Natural killer cell (primary cell): Measurements from ENCODE around the gene NRXN3. TPM values are rescaled to one million over a fixed set of nuclear protein-coding genes. Genes with fewer than 3 reads are reported as not detected.

Experiments
- ATAC-seq, 3 donors: fragments of 150-1000 bp in 2 of 3; fragments of 200-7000 bp in 1 of 3; cut with Tn5 transposase; 1 replicate in 1 of 3; 2 replicates in 2 of 3; pipeline ENCODE4 v1.10.0; 2021; ENCODE audit warnings: mild to moderate bottlenecking in 2 of 3, moderate library complexity in 2 of 3
- DNase-seq, 2 donors: peaks; one replicate each; pipeline versions ENCODE4 v3.0.0 to v3.0.0-alpha.2; 2013 to 2021; ENCODE audit warnings: mixed read lengths in 1 of 2
- H3K27ac ChIP-seq: one replicate; pipeline ENCODE4 v1.5.1; 2013; ENCODE audit warnings: mild to moderate bottlenecking, low read length
- H3K27me3 ChIP-seq: one replicate; pipeline ENCODE4 v1.6.1; 2013; ENCODE audit warnings: low read length; ENCODE audit not compliant: control insufficient read depth, insufficient read depth
- H3K36me3 ChIP-seq: one replicate; pipeline ENCODE4 v1.6.1; 2013; ENCODE audit warnings: low read length; ENCODE audit not compliant: control insufficient read depth, insufficient read depth
- H3K4me1 ChIP-seq: one replicate; pipeline ENCODE4 v1.6.1; 2013; ENCODE audit warnings: low read length; ENCODE audit not compliant: control insufficient read depth, insufficient read depth
- H3K4me3 ChIP-seq: one replicate; pipeline ENCODE4 v1.5.1; 2013; ENCODE audit warnings: low read length
- H3K9me3 ChIP-seq: one replicate; pipeline ENCODE4 v1.6.1; 2013; ENCODE audit warnings: low read length; ENCODE audit not compliant: control insufficient read depth, insufficient read depth
- H3K27ac Mint-ChIP-seq, 2 donors: one replicate each; pipeline ENCODE4 v1.8.0; 2022; ENCODE audit warnings: mild to moderate bottlenecking in 2 of 2, mixed read lengths in 2 of 2, moderate library complexity in 1 of 2
- H3K27me3 Mint-ChIP-seq, 2 donors: one replicate each; pipeline ENCODE4 v1.8.0; 2022; ENCODE audit warnings: low read depth in 2 of 2, mixed read lengths in 2 of 2
- H3K36me3 Mint-ChIP-seq: one replicate; pipeline ENCODE4 v1.8.0; 2022; ENCODE audit warnings: mixed read lengths
- H3K4me1 Mint-ChIP-seq, 2 donors: one replicate each; pipeline ENCODE4 v1.8.0; 2022; ENCODE audit warnings: mixed read lengths in 2 of 2
- H3K4me3 Mint-ChIP-seq: one replicate; pipeline ENCODE4 v1.8.0; 2022; ENCODE audit warnings: mild to moderate bottlenecking, moderate library complexity, mixed read lengths
- H3K9me3 Mint-ChIP-seq, 2 donors: one replicate each; pipeline ENCODE4 v1.8.0; 2022; ENCODE audit warnings: mixed read lengths in 2 of 2
- WGBS: methylation state at CpG from one replicate; pipeline ENCODE4 v1.1.7; 2013; ENCODE audit warnings: missing lambda C conversion rate; ENCODE audit not compliant: insufficient coverage; 5-methylcytosine and 5-hydroxymethylcytosine counted together
- intact Hi-C: fragments of 100-400 bp; cut with micrococcal nuclease; formaldehyde crosslinking; loops from one replicate; pipeline ENCODE4 v1.14.2; 2022
- total RNA-seq, 4 donors: library from RNA; stranded (reverse); fragments of 120-200 nt in 1 of 4; gene quantifications; one replicate each; pipeline versions ENCODE4 v1.2.3 to v1.2.4, GENCODE V29; 2013 to 2022
- TF ChIP-seq, protein P1 (sequence below): fragments of 200-600 bp; IDR thresholded peaks from one replicate; pipeline ENCODE4 v1.8.0; 2022; ENCODE audit warnings: antibody characterized with exemption

The NRXN3 gene
- total RNA-seq, 3 donors from 2014 or later (not counting 1 experiment from before 2014, with no cell fraction given), result not detected

- Mint-ChIP-seq H3K4me3 (no peak overlapping the region), H3K9me3 (no peaks in the 10 kb centered on the region), H3K36me3 (no peaks in the 10 kb centered on the region), H3K4me1 (no peaks in the 10 kb centered on the region), H3K27ac (no peak overlapping the region), H3K27me3 (no peaks in the 10 kb centered on the region)
- TF ChIP-seq, protein P1, sequence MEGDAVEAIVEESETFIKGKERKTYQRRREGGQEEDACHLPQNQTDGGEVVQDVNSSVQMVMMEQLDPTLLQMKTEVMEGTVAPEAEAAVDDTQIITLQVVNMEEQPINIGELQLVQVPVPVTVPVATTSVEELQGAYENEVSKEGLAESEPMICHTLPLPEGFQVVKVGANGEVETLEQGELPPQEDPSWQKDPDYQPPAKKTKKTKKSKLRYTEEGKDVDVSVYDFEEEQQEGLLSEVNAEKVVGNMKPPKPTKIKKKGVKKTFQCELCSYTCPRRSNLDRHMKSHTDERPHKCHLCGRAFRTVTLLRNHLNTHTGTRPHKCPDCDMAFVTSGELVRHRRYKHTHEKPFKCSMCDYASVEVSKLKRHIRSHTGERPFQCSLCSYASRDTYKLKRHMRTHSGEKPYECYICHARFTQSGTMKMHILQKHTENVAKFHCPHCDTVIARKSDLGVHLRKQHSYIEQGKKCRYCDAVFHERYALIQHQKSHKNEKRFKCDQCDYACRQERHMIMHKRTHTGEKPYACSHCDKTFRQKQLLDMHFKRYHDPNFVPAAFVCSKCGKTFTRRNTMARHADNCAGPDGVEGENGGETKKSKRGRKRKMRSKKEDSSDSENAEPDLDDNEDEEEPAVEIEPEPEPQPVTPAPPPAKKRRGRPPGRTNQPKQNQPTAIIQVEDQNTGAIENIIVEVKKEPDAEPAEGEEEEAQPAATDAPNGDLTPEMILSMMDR, result no peak
- intact Hi-C loops, result no loop called here
- ATAC-seq (no peak), DNase-seq (no peak)
- H3K4me1 ChIP-seq, result no peaks in the 10 kb centered on the region
- no peak overlapping the region for H3K27ac ChIP-seq
- H3K36me3 ChIP-seq, result no peaks in the 10 kb centered on the region
- H3K4me3 ChIP-seq, result no peak overlapping the region
- H3K27me3 ChIP-seq, result no peaks in the 10 kb centered on the region
- 62% methylated on average over 4 of the region's 4 CpGs for WGBS
- H3K9me3 ChIP-seq, result no peaks in the 10 kb centered on the region
These were observed 588.2 kb downstream of the NRXN3 start for GRCh38 chr14:78758333-78758732.

DNA sequence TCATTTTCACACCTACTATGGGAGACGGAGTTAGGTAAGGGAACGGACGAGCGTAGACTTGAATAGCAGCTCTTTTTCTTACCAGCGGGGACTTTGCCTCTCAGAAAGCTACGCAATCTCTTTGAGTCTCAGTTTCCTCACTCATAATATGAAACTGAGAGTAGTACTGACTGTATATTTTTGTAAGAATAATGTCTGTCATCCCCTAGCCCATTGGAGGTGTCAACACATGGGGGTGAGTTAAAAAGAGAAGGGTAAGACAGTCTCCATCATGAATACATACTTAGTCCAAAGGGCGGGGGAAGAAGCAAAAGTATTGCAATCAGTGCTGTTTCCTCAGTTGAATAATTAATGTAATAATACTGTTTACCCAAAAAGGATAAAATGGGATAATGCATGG, 592.2 kb downstream of the NRXN3 start:
- ATAC-seq (no peak), DNase-seq (no peak)
- WGBS, result 87% methylated on average over 5 of the region's 7 CpGs
- no peak overlapping the region for H3K4me3 ChIP-seq
- no peaks in the 10 kb centered on the region for H3K9me3 ChIP-seq
- H3K36me3 Mint-ChIP-seq, result no peaks in the 10 kb centered on the region
- H3K4me1 Mint-ChIP-seq, result no peaks in the 10 kb centered on the region
- no peaks in the 10 kb centered on the region for H3K36me3 ChIP-seq
- no peaks in the 10 kb centered on the region for H3K27me3 ChIP-seq
- intact Hi-C loops, result no loop called here
- H3K27me3 Mint-ChIP-seq, result no peaks in the 10 kb centered on the region
- H3K9me3 Mint-ChIP-seq, result no peaks in the 10 kb centered on the region
- H3K27ac Mint-ChIP-seq, result no peak overlapping the region
- TF ChIP-seq, protein P1, result no peak
- H3K4me3 Mint-ChIP-seq, result no peak overlapping the region
- no peak overlapping the region for H3K27ac ChIP-seq
- no peaks in the 10 kb centered on the region for H3K4me1 ChIP-seq

- H3K27me3 ChIP-seq, result no peaks in the 10 kb centered on the region
- H3K4me1 Mint-ChIP-seq, result no peaks in the 10 kb centered on the region
- H3K27me3 Mint-ChIP-seq, result no peaks in the 10 kb centered on the region
- H3K27ac Mint-ChIP-seq, result no peak overlapping the region
- no peak for DNase-seq
- TF ChIP-seq, protein P1, result no peak
- H3K9me3 Mint-ChIP-seq, result no peaks in the 10 kb centered on the region
- WGBS, result 100% methylated on average over 1 of the region's 1 CpG
- H3K9me3 ChIP-seq, result no peaks in the 10 kb centered on the region
- no peaks in the 10 kb centered on the region for H3K36me3 ChIP-seq
- H3K4me1 ChIP-seq, result no peaks in the 10 kb centered on the region
- intact Hi-C loops, result no loop called here
- H3K27ac ChIP-seq, result no peak overlapping the region
- no peak overlapping the region for H3K4me3 ChIP-seq
- no peak overlapping the region for H3K4me3 Mint-ChIP-seq
- H3K36me3 Mint-ChIP-seq, result no peaks in the 10 kb centered on the region
- no peak for ATAC-seq
These were observed 593.6 kb downstream of the NRXN3 start for GRCh38 chr14:78763746-78764145.

DNA sequence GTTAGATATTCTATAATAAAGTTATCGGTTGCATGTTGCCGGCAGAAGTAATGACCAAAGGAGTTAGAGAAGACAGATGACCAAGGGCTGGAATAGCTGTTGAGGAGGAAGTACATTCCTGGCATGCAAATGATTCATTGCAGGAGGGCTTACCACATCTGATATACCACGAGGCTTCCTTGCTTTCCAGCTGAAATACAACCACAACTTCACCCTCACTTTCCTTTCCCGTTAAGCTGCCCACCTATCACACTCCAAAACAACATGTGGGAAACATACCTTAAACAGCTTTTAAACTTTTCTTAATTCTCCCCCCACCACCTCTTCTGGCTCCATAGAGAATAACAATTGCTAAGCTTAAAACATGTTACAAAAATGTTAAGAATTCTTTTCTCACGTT, 594.1 kb downstream of the NRXN3 start:
- 22% methylated on average over 5 of the region's 5 CpGs for WGBS
- intact Hi-C loops, result no loop called here
- no peak overlapping the region for H3K27ac Mint-ChIP-seq

More for the DNA sequence above, 594.1 kb downstream of the NRXN3 start:
- Mint-ChIP-seq H3K36me3 (no peaks in the 10 kb centered on the region), H3K27me3 (no peaks in the 10 kb centered on the region), H3K4me3 (no peak overlapping the region), H3K9me3 (no peaks in the 10 kb centered on the region), H3K4me1 (no peaks in the 10 kb centered on the region)
- TF ChIP-seq, protein P1, result no peak
- H3K4me3 ChIP-seq, result no peak overlapping the region
- H3K27me3 ChIP-seq, result no peaks in the 10 kb centered on the region
- no peaks in the 10 kb centered on the region for H3K4me1 ChIP-seq
- no peaks in the 10 kb centered on the region for H3K36me3 ChIP-seq
- H3K9me3 ChIP-seq, result no peaks in the 10 kb centered on the region
- DNase-seq, result no peak
- no peak overlapping the region for H3K27ac ChIP-seq
- no peak for ATAC-seq
